DOHH2 (cell line): ENCODE results near the gene IGF2.

Source experiments
- CTCF ChIP-seq: fragments of 200-600 bp; sonication (generic); IDR thresholded peaks from one replicate; pipeline ENCODE4 v1.5.1; 2014; ENCODE audit warnings: antibody characterized with exemption, mild to moderate bottlenecking, low read depth, low read length; ENCODE audit not compliant: poor library complexity, severe bottlenecking
- EZH2phosphoT487 ChIP-seq: fragments of 200-600 bp; sonication (generic); IDR thresholded peaks from 2 replicates; pipeline ENCODE4 v1.6.1; 2017; ENCODE audit warnings: borderline replicate concordance, mild to moderate bottlenecking, antibody characterized with exemption, low read length, moderate library complexity, mixed read lengths

- no peak for TF ChIP-seq CTCF
- no peak for TF ChIP-seq EZH2phosphoT487
These were observed 3.6 kb upstream of the IGF2 start for GRCh38 chr11:2142762-2143202.
